ENCODE results near the gene CCL25.
"Not testable (repeated sequence)": the region's sequence is repeated elsewhere in the genome, so short reads cannot be mapped to it uniquely, and the experiment has no call there.

The CCL25 gene, protein sequence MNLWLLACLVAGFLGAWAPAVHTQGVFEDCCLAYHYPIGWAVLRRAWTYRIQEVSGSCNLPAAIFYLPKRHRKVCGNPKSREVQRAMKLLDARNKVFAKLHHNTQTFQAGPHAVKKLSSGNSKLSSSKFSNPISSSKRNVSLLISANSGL

DNA sequence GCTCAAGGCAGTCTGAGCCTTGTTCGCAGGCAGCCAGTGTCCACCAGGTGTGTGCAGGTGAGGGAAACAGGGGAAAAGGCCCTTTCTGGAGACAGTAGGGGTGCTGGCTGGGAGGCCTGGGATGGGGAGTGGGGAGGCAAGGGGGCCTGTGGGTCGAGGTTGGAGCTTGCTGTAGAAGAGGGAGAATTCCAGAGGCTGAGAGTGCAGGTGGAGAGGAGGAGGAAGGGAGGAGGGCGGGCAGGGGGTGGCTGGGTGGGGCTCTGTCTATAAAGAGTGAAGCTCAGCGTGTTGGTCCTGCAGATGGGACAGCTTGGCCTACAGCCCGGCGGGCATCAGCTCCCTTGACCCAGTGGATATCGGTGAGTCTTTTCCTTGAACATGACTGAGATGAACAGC lies at the start of gene CCL25:
Gene CCL25, plus strand, starts transcription at position 297 of the 396 bp plus-strand sequence. CDS start 290 bp downstream, outside the sequence.
- DNase-seq: no peak

DNA sequence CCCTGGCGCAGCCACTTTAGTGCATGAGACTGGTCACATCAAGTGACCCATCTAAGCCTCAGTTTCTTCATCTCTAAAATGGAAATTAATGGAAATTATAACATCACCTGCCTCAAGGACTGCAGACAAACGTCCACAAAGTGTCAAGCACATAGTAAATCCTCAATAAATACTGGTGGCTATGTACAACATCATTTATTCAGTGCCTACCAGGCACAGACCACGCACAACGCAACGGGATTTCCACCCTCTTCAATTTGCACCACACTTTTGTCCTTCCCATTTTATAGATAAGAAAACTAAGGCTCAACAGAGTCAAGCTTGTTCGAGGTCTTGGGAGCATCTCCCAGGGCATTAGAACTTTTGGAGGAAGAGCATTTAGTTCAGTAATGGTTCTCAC lies 48.6 kb upstream of the CCL25 start:
- DNase-seq: no peak

DNA sequence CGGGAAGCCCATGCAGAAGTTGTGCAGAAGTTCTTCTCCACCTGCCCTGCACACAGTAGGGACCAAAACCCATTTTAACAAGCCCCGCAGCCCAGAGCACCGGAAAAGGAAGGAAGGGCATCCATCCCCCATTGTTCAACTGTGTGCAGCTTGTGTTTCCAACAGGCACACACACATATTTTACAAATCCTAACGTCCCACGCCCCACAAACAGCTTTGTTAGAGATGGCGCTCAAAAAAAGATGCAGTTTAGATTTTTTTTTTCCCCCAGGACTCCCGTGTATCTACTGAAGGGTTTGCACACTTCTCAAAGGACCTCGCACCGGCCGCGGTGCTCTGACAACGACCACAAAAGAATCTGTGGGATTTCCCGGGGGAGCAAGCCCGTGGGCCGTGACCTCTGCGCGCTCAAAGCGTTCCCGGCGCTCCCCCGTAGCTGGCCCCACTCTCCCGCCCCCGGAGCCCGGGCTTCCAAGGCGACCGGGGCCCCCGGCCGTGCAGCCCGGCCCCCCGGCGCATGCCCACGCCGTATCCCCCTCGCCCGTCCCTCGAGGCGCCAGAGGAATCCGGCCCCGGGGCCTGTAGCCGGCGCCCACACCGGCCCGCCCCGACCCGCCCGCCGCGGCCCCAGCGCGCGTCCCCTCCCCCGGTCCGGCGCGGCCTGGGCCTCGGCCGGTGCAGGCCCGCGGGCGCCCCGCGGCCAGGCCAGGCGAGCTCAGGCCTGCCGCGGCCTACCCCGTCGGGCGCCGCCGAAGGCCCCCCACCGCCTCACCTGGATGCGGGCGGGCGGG lies 47.6 kb upstream of the CCL25 start:
- no peak for DNase-seq

DNA sequence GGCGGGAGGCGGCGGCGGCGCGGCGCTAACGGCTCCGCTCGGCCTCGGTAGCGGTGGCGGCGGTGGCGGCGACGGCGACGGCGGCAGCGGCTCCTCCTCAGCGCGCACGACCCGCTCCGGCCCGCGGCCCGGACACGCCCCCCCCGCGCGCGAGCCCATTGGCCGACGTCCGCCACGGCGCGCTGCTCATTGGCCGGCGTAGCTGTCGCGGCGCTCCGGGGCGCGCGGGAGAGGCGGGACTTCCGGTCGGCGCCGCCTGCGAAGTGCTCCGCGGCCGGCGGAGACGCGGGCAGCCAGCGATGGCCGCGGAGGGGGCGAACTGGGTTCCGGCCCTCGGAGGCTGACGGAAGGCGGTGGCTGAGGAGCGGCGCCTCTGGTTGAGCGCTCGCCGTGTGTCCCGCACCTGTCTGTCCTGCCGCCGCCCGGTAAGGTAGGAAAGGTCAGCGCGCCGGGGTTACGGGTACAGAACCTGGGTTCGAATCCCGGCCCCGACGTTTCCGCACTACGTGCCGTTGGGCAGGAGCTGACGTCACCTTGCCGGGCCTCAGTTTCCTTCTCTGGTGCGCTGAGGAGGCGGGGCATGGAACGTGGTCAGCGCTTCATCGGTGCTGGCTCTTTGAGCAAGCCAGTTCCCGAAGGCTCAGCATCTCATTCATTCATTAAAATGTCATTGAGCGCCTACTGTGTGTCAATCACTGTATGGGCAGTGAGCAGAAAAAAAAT lies 46.9 kb upstream of the CCL25 start, which contains the start of gene ELAVL1:
Gene ELAVL1, minus strand, starts transcription at position 108 of the 723 bp plus-strand sequence. CDS start 13,826 bp downstream, outside the sequence.
- peak; percentile 59 to 67 for DNase-seq

DNA sequence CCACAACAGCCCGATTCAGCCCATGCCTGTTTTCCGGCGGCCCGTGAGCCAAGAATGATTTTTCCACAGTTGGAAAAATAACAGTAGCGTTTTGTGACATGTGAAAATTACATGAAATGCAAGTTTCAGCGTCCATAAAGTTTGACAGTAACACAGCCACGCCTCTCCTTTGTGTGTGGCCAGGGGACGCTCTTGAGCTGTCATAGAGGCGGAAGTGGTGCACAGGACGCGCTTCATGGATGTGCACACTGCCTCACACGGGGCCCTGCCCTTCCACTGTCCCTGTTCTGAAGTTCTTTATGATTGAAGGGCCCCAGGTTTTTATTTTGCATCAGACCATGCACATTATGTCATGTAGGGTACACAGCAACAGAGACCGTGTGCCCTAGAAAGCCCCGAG lies 34.8 kb upstream of the CCL25 start:
- no peak for DNase-seq

DNA sequence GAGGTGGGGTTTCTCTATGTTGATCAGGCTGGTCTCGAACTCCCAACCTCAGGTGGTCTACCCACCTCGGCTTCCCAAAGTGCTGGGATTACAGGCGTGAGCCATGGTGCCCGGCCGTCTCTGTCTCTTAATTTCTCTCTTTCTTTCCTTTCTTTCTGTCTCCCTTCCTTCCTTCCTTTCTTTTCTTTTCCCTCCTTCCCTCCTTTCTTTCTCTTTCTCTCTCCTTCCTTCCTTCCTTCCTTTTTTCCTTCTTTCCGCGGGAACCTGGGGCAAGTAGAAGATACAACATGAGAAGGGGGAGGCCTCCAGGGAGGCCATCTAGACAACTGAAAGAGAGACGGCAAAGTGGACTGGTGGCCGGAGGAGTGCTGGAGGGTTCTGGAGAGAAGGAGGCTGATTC lies 31.9 kb upstream of the CCL25 start:
- no peak for DNase-seq

DNA sequence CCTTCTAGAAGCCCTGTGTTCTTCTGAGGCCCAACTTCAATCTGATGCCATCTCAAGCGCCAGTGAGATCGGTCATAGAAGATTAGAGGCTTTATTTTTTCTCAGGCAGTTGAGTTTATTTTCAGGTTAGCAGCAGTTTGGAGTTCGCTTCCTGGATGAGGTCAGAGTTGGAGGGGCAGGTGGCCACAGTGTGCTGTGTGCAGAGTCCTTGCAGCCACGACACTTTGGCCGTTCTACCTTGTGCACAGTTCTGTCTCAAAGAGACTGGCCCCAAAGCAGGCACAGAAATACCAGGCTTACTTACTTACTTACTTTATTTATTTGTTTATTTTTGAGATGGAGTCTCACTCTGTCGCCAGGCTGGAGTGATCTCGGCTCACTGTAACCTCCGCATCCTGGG lies 31.2 kb upstream of the CCL25 start:
- DNase-seq: no peak

DNA sequence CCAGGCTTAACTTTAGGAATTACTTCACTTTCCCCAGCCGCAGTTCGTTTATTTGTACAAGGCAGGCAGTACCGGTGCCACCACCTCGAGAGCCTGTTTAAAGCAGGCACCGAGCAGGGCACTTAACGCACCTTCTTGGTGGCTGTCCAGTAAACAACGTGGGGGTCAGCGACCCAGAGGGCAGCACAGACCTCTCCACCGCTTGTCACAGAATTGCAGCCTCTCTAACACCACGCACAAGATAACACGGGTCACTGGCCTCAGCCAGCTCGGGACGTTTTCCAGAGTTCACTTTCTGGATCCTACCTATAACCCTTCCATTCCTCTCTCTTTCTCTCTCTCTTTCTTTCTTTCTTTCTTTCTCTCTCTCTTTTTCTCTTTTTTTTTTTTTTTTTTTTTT lies 30.3 kb upstream of the CCL25 start:
- no peak for DNase-seq

DNA sequence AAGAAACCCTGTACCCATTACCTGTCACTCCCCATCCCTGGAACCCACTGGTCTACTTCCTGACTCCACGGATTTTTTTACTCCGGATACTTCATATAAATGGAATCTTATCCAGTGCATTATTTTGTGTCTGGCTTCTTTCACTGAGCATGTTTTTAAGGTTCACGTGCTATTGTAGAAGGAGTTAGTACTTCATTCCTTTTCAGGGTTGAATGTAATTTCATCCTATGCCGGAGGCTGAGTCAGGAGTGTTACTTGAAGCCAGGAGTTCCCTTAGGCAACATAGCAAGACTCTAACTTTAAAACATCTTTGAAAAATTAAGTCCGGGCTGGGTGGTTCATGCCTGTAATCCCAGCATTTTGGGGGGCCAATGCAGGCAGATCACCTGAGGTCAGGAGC lies 29.2 kb upstream of the CCL25 start:
- DNase-seq: no peak

DNA sequence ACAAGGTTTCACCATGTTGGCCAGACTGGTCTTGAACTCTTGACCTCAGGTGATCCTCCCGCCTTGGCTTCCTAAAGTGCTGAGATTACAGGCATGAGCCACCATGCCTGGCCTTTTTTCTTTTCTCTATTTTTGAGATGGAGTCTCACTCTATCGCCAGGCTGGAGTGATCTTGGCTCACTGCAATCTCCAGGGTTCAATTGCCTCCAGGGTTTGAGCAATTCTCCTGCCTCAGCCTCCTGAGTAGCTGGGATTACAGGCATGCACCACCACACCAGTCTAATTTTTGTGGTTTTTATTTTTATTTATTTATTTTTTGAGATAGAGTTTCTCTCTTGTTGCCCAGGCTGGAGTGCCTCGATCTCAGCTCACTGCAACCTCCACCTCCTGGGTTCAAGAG lies 28.3 kb upstream of the CCL25 start:
- not testable (repeated sequence) for DNase-seq

DNA sequence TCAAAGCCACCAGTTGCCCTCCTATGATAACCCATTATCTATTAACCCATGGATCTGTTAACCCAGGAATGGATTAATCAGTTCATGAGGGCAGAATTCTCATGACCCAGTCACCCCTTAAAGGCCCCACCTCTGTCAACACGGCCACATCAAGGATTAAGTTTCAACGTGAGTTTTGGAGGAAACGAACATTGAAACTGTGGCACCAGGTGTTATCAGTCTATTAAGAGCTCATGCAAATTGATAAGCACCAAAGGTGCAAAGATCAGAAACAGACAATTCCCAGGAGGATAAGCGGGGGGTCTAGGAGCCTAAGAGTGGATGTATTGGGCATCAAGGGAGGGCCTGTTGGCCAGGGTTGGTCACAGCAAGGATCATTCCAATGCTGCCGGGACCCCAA lies 27.2 kb upstream of the CCL25 start:
- DNase-seq: no peak

DNA sequence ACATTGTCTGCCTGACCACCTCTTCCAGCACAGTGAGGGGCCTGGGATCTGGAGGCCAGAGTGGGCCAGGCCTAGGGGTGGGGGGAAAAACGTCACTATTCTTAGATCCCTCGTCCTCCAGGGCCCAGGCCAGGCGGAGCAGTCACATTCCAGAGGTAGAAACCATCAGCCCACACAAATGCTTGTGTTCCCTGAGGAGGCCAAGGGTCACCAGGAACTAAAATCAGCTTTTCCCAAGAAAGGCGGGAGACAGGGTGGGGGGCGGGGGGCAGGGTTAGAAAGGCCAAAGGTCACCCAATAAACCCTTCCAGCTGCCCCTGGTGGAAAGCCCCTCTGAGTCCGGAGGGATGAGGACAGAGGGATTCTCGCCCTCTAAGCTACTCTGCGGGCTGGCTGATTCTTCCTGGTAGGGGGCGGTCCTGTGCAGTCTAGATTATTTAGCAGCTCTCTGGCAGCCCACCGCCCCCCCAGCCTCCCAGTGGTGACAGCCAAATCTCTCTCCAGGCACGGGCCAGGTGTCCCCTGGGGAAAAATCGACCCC lies 23.5 kb upstream of the CCL25 start:
- no peak for DNase-seq

DNA sequence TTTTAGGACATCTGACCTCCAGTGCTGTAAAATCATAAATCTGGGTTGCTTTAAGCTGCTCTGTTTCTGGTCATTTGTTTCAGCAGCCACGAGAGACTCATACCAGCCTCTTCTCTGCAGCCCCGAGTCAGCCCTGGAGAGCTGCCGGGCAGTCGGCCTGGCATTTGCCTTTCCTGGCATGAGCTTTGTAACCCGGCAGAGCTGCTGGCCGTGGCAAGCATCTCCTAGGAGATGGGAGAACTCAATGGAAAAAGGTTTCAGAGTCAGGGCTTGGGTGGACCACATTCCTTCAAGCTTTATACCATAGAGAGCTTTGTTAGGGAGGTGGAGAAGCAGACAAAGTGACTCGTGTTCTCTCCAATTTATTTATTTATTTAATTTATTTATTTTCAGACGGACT lies 21.6 kb upstream of the CCL25 start:
- no peak for DNase-seq

DNA sequence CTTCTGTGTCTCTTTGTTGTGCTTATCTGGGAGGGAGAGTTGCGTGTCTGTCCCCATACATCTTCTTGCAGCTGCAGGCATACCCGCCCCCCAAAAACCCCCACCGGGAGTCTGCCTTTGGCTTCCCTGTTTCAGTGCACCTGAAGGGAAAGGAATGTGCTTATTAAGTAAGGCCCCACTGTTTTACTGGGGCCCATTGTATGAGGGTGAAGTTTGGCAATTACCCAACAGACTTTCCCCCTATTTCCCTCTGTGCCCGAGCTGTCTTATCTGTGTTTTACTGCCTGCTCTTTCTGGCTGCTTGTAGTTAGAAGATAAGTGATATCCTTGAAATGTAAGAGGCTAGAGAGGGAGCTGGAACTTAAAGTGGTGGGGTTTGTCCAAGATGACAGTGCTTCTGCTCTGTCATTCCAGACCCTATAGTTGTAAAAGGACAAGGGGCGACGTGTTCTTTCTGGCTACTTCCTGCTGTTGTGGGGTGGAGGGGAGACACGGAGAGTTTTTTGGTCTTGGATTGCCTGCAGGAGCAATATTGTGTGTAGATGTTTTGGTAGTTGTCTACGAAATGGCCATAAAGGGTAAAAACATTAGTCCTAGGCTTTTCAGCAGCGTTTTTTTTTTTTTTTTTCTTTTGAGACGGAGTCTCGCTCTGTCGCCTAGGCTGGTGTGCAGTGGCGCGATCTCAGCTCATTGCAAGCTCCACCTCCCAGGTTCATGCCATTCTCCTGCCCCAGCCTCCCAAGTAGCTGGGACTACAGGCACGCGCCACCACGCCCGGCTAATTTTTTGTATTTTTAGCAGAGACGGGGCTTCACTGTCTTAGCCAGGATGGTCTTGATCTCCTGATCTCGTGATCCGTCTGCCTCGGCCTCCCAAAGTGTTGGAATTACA lies 19.0 kb upstream of the CCL25 start:
- DNase-seq: not testable (repeated sequence)

DNA sequence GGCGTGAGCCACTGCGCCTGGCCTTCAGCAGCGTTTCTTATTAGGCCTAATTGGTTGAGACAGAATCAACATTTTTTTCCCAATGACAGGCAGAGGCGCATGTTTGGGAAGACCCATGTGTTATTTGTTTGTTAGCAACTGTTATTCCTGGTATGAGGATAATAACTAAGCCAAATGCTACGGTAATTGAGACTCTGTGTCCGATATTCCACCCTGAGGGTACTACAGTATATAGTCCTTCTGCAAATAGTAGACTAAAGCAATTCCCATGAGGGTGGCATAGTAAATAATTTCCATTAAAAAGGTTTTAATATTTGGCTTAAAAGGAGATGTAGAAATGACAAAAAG lies 18.4 kb upstream of the CCL25 start:
- DNase-seq: no peak

DNA sequence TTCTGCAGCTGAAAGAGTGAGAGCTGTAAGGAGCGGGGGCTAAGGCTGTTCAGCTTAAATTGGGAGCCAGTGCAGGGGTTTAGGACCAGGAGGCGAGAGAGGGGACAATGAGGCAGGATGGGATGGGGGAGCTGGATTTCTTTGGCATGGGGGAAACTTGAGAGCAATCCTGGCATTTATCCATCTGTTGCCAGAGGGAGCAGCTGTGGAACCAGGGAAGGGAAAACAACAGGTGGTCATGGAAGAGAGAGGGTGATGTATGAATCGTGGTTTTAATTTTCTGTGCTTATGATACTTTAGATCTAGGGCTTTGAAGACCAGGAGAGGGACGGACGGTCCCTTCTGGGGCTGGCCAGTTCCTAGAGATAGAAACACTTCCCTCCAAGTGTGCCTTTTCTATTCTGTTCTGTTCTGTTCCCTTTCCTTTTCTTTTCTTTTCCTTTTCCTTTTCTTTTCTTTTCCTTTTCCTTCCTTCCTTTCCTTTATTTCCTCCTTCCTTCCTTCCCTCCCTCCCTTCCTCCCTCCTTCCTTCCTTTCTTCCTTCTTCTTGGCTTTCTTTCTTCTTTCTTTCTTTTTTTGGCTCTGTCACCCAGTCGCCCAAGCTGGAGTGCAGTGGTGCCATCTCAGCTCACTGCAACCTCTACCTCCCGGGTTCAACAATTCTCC lies 16.0 kb upstream of the CCL25 start:
- DNase-seq: no peak

DNA sequence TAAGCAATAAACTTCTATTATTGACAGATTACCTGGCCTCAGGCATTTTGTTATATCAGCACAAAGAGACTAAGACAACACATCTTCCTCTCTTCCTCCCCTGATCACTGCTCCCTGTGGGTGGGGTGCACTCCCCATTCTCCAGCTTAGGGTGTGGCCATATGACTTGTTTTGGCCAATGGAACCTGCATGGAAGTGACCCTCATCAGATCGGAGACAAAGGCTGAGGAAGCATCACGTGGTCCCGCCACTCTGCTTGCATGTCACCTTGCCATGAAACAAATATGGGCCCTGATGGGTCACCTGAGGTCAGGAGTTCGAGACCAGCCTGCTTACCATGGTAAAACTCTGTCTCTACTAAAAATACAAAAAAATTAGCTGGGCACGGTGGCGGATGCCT lies 13.7 kb upstream of the CCL25 start:
- DNase-seq: no peak

DNA sequence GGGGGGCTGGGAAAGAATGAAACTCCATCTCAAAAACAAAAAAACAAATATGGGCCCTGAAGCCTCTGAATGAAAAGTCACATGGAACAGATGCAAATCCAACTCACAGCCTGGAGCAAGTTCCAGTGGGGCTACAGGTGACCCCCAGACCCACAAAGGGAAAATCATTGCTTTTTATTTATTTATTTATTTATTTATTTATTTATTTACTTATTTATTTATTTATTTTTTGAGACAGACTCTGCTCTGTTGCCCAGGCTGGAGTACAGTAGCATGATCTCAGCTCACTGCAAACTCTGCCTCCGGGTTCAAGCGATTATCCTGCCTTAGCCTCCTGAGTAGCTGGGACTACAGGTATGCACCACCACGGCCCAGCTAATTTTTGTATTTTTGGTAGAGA lies 13.3 kb upstream of the CCL25 start:
- no peak for DNase-seq

DNA sequence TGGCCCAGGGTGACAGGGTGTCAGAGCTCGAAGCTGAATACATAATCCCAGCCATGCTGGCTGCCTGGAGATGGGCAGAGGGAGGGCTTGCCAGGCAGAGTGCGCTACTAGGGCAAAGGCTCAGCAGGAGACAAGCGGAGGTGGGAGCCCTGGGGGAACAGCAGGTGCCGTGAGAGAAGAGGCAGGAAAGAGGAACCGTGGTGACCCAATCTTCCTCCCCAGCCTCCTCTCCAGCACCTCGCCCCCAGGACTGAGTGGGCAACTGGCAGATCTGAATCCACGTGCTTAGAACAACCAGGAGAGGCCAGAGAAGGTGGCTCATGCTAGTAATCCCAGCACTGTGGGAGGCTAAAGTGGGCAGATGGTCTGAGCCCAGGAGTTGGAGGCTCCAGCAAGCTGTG lies 11.0 kb upstream of the CCL25 start:
- DNase-seq: no peak

DNA sequence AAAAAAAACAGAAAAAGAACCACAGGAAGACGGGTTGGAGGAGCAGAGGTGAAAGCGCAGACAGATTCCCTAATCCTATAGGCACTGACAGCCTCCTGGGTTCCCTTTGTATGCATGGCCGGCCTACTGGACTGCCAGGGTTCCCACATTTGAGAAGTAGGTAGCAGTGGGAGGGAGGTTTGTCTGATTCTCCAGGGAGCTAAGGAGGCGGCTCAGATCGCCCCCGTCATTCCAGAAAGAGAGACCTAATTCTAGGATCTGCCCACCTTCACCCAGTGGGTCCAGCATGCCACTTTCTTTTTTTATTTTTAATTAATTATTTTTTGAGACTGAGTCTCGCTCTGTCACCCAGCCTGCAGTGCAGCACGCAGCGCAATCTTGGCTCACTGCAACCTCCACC lies 9.7 kb upstream of the CCL25 start:
- DNase-seq: no peak

DNA sequence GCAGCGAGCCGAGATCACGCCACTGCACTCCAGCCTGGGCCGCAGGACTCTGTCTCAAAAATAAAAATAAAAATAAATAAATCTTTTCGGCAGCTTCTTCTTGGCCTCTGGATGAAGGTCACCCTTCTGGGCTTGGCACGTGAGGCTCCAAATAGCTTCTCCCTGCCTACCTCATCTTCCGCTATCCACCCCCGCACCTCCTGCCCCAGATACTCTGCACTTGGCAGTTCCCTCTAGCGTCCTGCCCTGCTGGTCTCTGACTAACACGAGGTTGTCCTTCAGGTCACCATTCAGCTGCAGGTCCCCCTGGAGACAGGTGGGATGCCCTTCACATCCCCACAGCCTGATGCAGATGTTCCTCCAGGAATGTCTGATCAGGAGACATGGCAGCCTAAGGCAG lies 8.5 kb upstream of the CCL25 start:
- DNase-seq: no peak

DNA sequence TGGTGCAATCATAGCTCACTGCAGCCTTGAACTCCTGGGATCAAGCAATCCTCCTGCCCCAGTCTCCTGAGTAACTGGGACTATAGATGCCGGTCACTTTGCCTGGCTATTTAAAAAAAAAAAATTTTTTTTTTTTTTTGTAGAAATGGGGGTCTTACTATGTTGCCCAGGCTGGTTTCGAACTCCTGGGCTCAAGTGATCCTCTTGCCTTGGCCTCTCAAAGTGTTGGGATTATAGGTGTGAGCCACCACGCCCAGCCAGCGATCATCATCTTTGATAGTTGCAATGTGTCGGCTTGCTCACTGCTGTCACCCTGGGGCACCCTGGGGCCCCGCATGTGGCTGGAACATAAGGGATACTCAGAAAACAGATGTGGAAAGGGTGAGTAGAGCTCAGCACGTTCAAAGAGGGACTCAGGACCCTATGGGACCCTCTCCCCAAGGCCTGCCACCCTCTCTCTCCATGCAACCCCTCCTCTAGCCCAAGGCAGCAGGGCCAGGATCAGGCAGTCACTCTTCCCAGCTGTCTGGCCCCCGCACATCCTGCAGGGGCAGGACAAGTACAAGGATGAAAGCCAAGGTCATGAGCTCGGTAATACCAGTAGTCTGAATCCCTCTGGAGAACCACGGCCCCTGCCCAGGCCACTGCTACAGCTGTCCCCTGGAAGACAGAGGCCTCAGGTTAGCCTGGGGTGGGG lies 6.5 kb upstream of the CCL25 start:
- DNase-seq: no peak
